CD14-positive monocyte (primary cell): ENCODE measurements around the gene ARHGDIB. TPM values are rescaled to one million over a fixed set of nuclear protein-coding genes. Genes with fewer than 3 reads are reported as not detected.

Experiments
- DNase-seq, 3 donors: peaks; one replicate each; pipeline ENCODE4 v3.0.0-alpha.2; 2011 to 2022
- H2AFZ ChIP-seq: 2 replicates; pipeline ENCODE4 v1.6.0; 2012; ENCODE audit warnings: mild to moderate bottlenecking, low read depth, low read length, inconsistent platforms; ENCODE audit not compliant: insufficient read depth, poor library complexity, severe bottlenecking
- H3K27ac ChIP-seq, 2 donors: 1 replicate in 1 of 2; 2 replicates in 1 of 2; pipeline ENCODE4 v1.5.1; 2012 to 2013; ENCODE audit warnings: low read length in 2 of 2, control low read depth in 1 of 2, inconsistent platforms in 1 of 2, low read depth in 1 of 2, mild to moderate bottlenecking in 1 of 2
- H3K27me3 ChIP-seq, 2 donors: one replicate each; pipeline versions ENCODE4 v1.6.0 to v1.6.1; 2011 to 2013; ENCODE audit warnings: low read length in 2 of 2; ENCODE audit not compliant: control insufficient read depth in 2 of 2, insufficient read depth in 2 of 2
- H3K36me3 ChIP-seq, 2 donors: replicated peaks in 1 of 2; 1 replicate in 1 of 2; 2 replicates in 1 of 2; pipeline versions ENCODE4 v1.5.1 to v1.6.1; 2012 to 2013; ENCODE audit warnings: low read length in 2 of 2, control low read depth in 1 of 2, inconsistent platforms in 1 of 2, mild to moderate bottlenecking in 1 of 2; ENCODE audit not compliant: insufficient read depth in 2 of 2, control insufficient read depth in 1 of 2
- H3K4me1 ChIP-seq, 2 donors: 1 replicate in 1 of 2; 2 replicates in 1 of 2; pipeline versions ENCODE4 v1.5.1 to v1.6.1; 2012 to 2013; ENCODE audit warnings: low read length in 2 of 2, control low read depth in 1 of 2, inconsistent platforms in 1 of 2, mild to moderate bottlenecking in 1 of 2, moderate library complexity in 1 of 2; ENCODE audit not compliant: insufficient read depth in 2 of 2, control insufficient read depth in 1 of 2
- H3K4me2 ChIP-seq: replicated peaks from 2 replicates; pipeline ENCODE3; 2012; ENCODE audit warnings: low read length, moderate library complexity, mild to moderate bottlenecking; ENCODE audit not compliant: poor library complexity, severe bottlenecking; ENCODE audit errors: extremely low read depth
- H3K4me3 ChIP-seq, 3 experiments: fragments of 200-600 bp in 1 of 3; sonication (generic) in 1 of 3; replicated peaks in 1 of 3; 1 replicate in 2 of 3; 2 replicates in 1 of 3; pipeline ENCODE4 v1.5.1; 2011 to 2013; ENCODE audit warnings: low read length in 3 of 3, mild to moderate bottlenecking in 3 of 3, control low read depth in 2 of 3, low read depth in 2 of 3, inconsistent platforms in 1 of 3, moderate library complexity in 1 of 3
- H3K79me2 ChIP-seq: 2 replicates; pipeline ENCODE4 v1.6.0; 2012; ENCODE audit warnings: mild to moderate bottlenecking, control low read depth, inconsistent platforms, low read length, moderate library complexity; ENCODE audit not compliant: insufficient read depth
- H3K9ac ChIP-seq: 2 replicates; pipeline ENCODE4 v1.6.0; 2017; ENCODE audit warnings: low read length, mild to moderate bottlenecking; ENCODE audit not compliant: insufficient read depth, poor library complexity, severe bottlenecking
- H3K9me3 ChIP-seq, 2 donors: replicated peaks in 1 of 2; 1 replicate in 1 of 2; 2 replicates in 1 of 2; pipeline versions ENCODE4 v1.5.1 to v1.6.1; 2012 to 2013; ENCODE audit warnings: low read length in 2 of 2, control low read depth in 1 of 2; ENCODE audit not compliant: control insufficient read depth in 1 of 2, insufficient read depth in 1 of 2
- H4K20me1 ChIP-seq: 2 replicates; pipeline ENCODE4 v1.6.0; 2012; ENCODE audit warnings: mild to moderate bottlenecking, low read length, control low read depth, moderate library complexity; ENCODE audit not compliant: insufficient read depth
- H3K27ac Mint-ChIP-seq, 7 donors: one replicate each; pipeline ENCODE4 v1.8.0; 2020; ENCODE audit warnings: mild to moderate bottlenecking in 7 of 7, mixed read lengths in 7 of 7, moderate library complexity in 6 of 7, inconsistent platforms in 2 of 7
- H3K27me3 Mint-ChIP-seq, 3 donors: one replicate each; pipeline ENCODE4 v1.8.0; 2021 to 2022; ENCODE audit warnings: low read depth in 3 of 3, mild to moderate bottlenecking in 3 of 3, mixed read lengths in 3 of 3, moderate library complexity in 3 of 3, inconsistent platforms in 1 of 3
- H3K36me3 Mint-ChIP-seq, 2 donors: one replicate each; pipeline ENCODE4 v1.8.0; 2020; ENCODE audit warnings: mixed read lengths in 2 of 2, inconsistent platforms in 1 of 2, mild to moderate bottlenecking in 1 of 2
- H3K4me1 Mint-ChIP-seq: one replicate; pipeline ENCODE4 v1.8.0; 2020; ENCODE audit warnings: mild to moderate bottlenecking, mixed read lengths
- H3K4me3 Mint-ChIP-seq, 2 donors: one replicate each; pipeline ENCODE4 v1.8.0; 2020; ENCODE audit warnings: mild to moderate bottlenecking in 2 of 2, mixed read lengths in 2 of 2, moderate library complexity in 1 of 2
- H3K9me3 Mint-ChIP-seq, 7 donors: one replicate each; pipeline ENCODE4 v1.8.0; 2020 to 2022; ENCODE audit warnings: mixed read lengths in 7 of 7, mild to moderate bottlenecking in 6 of 7, moderate library complexity in 6 of 7, inconsistent platforms in 2 of 7
- WGBS: methylation state at CpG from one replicate; pipeline ENCODE4 v1.1.5; 2013; ENCODE audit warnings: missing lambda C conversion rate; ENCODE audit not compliant: insufficient coverage; 5-methylcytosine and 5-hydroxymethylcytosine counted together
- intact Hi-C, 2 donors: fragments of 100-400 bp; cut with micrococcal nuclease; formaldehyde crosslinking; loops; one replicate each; pipeline versions ENCODE4 v1.15.0 to v1.15.1; 2023
- polyA plus RNA-seq, 3 donors: library from polyadenylated mRNA; depleted of rRNA in 1 of 3; unstranded in 2 of 3; stranded (reverse) in 1 of 3; fragments of 300-500 nt in 2 of 3; fragments of >200 nt in 1 of 3; fragmentation: Illumina TruSeq in 2 of 3; gene quantifications; 1 replicate in 2 of 3; 2 replicates in 1 of 3; pipeline ENCODE4 v1.2.3, GENCODE V29; 2012 to 2021
- TF ChIP-seq, protein P1 (sequence below): fragments of 200-600 bp; IDR thresholded peaks from one replicate; pipeline ENCODE4 v1.8.0; 2022; ENCODE audit warnings: antibody characterized with exemption, mild to moderate bottlenecking

Gene ARHGDIB
- polyA plus RNA-seq, 3 donors = 1,199 to 2,228 (median 1,854) TPM

GRCh38 chr12:14896521-14897169, 64.8 kb downstream of the ARHGDIB start:
- H3K9me3 ChIP-seq = no peaks in the 10 kb centered on the region

DNA sequence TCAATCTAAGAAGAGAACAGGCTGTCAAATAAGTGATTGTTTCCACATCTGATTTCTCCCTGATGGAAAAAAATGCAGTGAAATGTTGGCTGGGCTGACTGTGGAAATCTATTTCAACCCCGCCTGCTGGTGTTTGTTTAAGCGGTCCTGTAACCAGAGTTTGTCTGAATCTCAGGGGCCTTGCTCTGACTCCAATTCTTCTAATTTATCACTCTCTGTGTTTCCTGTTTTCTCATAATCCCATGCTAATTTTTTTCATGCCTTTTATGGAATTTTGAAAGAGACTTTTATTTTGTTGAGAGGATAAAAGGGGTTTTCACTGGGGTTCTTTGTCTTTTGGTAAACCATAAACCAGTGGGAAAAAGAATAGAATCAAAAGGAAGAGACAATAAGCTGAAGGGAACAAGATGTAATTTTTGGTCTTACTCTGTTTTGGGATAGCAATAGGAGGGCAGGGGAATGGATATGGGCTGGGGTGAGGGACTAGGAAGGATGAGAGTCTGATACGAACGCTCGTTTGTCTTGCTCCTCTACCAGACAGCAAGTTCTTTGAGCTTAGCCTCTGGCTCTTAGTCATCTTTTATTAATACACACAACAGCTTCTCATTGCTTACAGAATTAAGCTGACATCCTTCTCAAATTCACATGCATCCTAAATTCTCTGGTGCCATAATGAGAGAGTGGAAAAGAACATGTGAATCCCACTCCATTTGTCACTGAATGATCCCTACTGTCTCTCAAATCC, 67.7 kb downstream of the ARHGDIB start:
- no peak overlapping the region for H2AFZ ChIP-seq
- H3K4me3 Mint-ChIP-seq = no peak overlapping the region

More at GRCh38 chr12:14896521-14897169, 64.8 kb downstream of the ARHGDIB start:
- H3K9ac ChIP-seq = no peak overlapping the region
- no peak overlapping the region for H3K4me2 ChIP-seq
- no peaks in the 10 kb centered on the region for H3K27me3 ChIP-seq
- 100% methylated on average over 1 of the region's 7 CpGs for WGBS
- peaks cover 0 to 1% (median 0%) of the 10 kb centered on the region in 7 donors for H3K9me3 Mint-ChIP-seq
- H3K27ac ChIP-seq = no peak overlapping the region
- no peak overlapping the region for H3K4me3 ChIP-seq
- no peaks in the 10 kb centered on the region for H3K79me2 ChIP-seq
- no peaks in the 10 kb centered on the region for H3K36me3 Mint-ChIP-seq
- TF ChIP-seq, protein P1, sequence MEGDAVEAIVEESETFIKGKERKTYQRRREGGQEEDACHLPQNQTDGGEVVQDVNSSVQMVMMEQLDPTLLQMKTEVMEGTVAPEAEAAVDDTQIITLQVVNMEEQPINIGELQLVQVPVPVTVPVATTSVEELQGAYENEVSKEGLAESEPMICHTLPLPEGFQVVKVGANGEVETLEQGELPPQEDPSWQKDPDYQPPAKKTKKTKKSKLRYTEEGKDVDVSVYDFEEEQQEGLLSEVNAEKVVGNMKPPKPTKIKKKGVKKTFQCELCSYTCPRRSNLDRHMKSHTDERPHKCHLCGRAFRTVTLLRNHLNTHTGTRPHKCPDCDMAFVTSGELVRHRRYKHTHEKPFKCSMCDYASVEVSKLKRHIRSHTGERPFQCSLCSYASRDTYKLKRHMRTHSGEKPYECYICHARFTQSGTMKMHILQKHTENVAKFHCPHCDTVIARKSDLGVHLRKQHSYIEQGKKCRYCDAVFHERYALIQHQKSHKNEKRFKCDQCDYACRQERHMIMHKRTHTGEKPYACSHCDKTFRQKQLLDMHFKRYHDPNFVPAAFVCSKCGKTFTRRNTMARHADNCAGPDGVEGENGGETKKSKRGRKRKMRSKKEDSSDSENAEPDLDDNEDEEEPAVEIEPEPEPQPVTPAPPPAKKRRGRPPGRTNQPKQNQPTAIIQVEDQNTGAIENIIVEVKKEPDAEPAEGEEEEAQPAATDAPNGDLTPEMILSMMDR = no peak
- no peaks in the 10 kb centered on the region for H4K20me1 ChIP-seq
- H3K4me1 ChIP-seq = no peaks in the 10 kb centered on the region
- DNase-seq = no peak
- no peak overlapping the region for H3K27ac Mint-ChIP-seq
- H3K27me3 Mint-ChIP-seq = peaks cover 0 to 4% (median 0%) of the 10 kb centered on the region in 3 donors
- H3K4me3 Mint-ChIP-seq = no peak overlapping the region
- H3K36me3 ChIP-seq = no peaks in the 10 kb centered on the region
- no peaks in the 10 kb centered on the region for H3K4me1 Mint-ChIP-seq
- intact Hi-C loops = no loop called here
- no peak overlapping the region for H2AFZ ChIP-seq

More for the DNA sequence above, 67.7 kb downstream of the ARHGDIB start:
- 100% methylated on average over 2 of the region's 5 CpGs for WGBS
- Histone ChIP-seq H3K27ac (no peak overlapping the region), H4K20me1 (no peaks in the 10 kb centered on the region), H3K4me1 (no peaks in the 10 kb centered on the region), H3K79me2 (no peaks in the 10 kb centered on the region), H3K27me3 (peaks cover 0 to 7% of the 10 kb centered on the region in 2 donors), H3K36me3 (no peaks in the 10 kb centered on the region), H3K4me2 (no peak overlapping the region), H3K4me3 (no peak overlapping the region), H3K9ac (no peak overlapping the region), H3K9me3 (no peaks in the 10 kb centered on the region)
- Mint-ChIP-seq H3K4me1 (no peaks in the 10 kb centered on the region), H3K27ac (peak overlapping the region in 1 of 7 donors; percentile 43), H3K27me3 (peaks cover 0 to 9% (median 4%) of the 10 kb centered on the region in 3 donors), H3K36me3 (no peaks in the 10 kb centered on the region), H3K9me3 (peaks cover 0 to 2% (median 0%) of the 10 kb centered on the region in 7 donors)
- intact Hi-C loops = no loop called here
- DNase-seq = no peak
- TF ChIP-seq, protein P1 = no peak
